Stimulated activated CD4-positive, alpha-beta T cell treated with anti-CD3 and anti-CD28 coated beads, Interleukin-2, amount 100 ng/mL, for 48 hours (primary cell): ENCODE measurements around the gene ENDOV.

Experiments used
- DNase-seq, 2 donors: peaks; one replicate each; pipeline ENCODE4 v3.0.0-alpha.2; 2020

Gene ENDOV

DNA sequence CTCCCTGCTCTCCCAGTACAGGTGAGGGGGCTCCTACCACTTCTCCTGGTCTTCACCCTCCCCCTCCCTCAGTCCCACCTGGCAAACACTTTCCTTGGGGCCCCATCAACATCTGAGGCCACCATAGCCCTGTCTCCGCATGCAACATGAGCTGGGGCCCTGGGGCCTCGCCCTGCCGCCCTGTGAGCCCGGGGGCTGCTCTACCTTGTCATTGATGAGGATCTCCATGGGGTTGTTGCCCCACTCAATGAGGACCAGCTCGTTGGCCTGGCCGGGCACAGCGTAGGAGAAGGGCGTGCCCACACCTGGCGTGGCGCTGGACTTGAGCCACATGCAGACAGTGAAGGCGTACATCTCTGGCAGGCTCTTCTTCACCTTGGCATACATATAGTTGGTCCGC is 58.0 kb downstream of the ENDOV start:
- no peak for DNase-seq

GRCh38 chr17:80473701-80474100 is 58.7 kb downstream of the ENDOV start:
- no peak for DNase-seq

DNA sequence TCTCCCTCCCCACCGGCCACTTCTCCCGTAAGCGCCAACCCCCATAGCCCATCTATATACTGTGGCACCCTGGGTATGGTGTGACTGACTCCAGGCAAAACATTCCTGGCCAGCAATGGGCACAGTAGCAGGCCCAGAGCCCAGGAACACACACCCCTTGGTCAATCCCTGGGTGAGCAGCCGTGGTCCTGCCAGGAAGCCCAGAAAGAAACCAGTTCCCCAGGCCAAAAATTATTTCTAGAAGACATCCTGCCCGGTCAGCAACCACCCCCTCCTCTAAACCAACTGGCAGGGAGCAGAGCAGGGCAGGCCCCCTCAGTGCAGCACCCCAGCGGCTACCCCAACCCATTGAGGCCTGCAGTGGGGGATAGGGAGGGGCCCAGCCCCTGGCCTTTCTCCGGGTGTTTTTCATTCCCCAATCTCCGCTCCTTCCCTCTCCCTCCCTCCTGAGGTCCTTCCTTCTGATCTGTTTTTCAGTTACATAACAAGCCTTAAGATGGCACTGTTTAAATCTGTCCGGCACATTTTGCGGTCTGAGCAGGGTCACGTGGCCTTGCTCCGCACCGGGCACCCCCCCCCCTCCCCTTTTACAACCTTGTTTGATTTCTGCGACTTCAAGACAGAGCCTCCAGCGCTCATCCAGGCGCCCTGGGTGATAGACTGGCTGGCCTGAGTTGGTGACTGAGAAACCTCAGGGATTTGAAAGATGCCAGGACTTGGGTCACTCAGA is 59.4 kb downstream of the ENDOV start:
- DNase-seq: no peak

GRCh38 chr17:80474961-80475909 is 60.3 kb downstream of the ENDOV start:
- no peak for DNase-seq

DNA sequence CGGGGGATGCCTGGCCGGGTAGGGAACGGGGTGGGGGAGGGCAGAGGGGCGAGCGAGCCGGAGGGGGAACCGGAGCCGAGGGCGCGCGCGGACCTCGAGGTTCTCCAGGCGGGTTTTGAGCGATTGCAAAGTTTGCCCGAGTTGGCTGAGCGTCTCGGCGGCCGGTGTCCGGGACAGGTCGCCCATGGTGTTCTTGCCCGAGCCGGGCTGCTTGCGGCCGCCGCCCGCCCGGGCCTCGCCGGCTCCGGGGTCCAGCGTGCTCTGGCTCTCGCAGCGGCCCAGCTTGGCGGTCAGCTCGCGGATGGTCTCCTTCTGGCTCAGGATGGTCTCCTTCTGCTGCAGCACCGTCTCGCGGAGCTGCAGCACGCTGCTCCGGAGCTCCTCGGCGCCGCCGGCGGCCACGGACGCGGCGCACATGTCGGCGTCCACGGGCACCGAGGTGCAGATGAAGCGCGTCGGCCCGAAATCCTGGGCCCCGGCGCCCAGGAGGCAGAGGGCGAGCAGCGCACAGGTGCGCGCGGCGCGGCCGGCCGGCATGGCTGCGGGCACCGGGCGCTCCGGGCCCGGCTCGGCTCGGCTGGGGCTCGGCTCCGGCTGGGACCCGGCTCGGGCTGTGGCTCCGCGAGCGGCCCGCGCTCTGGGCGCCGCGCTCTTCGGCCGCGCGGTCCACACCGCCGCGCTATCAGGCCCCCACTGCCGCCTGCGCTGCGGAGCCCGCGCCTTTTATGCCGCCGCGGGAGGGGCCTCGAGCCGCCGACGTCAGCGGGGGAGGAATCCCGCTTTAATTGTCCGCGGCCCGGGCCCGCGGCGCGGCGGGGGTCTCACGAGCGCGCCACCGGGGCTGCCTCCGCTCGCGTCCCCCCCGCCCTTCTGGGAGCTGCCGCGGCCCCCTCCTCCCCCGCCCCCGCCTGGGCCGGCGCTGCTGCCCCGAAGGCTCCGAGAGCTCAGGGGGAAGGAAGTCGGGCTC is 61.2 kb downstream of the ENDOV start, which contains the start of gene NPTX1:
Gene NPTX1 (minus strand): TSS at position 698 of the 967 bp plus-strand sequence. CDS start 161 bp downstream, at position 537.
- peak in 1 of 2 donors; percentile 18 for DNase-seq

- DNase-seq: no peak
These were observed 62.1 kb downstream of the ENDOV start for GRCh38 chr17:80476877-80477646.

GRCh38 chr17:80477647-80478478 is 62.9 kb downstream of the ENDOV start:
- DNase-seq: peak in 1 of 2 donors; percentile 39

DNA sequence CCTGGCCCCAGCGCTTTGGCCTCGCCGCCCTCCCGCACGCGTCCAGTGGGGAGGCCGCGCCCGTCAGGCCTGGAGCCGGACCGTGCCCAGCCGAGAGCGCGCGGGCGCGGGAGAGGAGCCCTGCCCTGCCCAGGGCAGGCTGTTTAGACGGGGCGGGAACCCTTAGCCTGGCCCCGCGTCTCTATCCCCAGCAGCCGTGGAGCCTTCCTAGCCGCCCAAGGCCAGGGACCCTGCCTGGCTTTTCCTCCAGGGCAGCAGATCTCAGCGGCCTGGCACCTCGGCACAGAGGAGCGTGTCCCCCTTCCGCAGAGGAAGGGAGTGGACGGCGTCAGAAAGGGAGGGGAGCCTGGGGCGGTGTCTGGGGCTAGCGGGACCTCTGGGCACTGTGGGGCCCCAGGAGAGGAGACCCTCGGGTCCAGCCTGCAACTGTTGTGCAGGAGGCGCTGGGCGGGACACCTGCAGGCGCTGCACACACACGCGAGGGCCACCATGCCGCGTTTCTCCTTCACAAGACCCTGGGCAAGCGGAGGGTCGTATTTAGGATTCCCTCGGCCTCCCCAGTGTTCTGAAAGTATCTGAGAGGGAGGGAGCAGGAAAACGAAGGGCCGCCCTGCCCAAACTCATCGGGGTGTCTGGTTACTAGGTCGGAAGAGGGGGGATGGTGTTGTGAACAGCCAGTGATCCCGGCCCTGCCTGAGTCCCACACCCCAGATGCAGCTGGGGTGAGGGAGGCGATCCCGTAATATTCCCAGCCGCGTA is 63.7 kb downstream of the ENDOV start:
- no peak for DNase-seq

GRCh38 chr17:80479246-80479566 is 64.2 kb downstream of the ENDOV start:
- DNase-seq: no peak

GRCh38 chr17:80480248-80480647 is 65.3 kb downstream of the ENDOV start:
- DNase-seq: no peak

GRCh38 chr17:80481284-80482057 is 66.5 kb downstream of the ENDOV start:
- DNase-seq: no peak

DNA sequence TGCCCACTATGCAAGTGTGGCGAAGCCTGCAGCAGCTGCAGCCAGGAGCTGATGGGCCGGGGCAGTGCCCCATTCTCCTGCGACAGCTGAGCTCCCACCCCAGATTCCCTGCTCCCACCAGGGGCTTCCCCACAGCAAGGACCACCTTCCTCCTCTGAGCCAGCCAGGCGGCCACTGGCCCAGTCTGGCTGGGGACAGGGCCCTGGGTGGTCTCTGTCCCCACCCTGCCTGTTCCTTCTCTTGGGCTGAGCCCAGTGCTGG is 67.0 kb downstream of the ENDOV start:
- no peak for DNase-seq

DNA sequence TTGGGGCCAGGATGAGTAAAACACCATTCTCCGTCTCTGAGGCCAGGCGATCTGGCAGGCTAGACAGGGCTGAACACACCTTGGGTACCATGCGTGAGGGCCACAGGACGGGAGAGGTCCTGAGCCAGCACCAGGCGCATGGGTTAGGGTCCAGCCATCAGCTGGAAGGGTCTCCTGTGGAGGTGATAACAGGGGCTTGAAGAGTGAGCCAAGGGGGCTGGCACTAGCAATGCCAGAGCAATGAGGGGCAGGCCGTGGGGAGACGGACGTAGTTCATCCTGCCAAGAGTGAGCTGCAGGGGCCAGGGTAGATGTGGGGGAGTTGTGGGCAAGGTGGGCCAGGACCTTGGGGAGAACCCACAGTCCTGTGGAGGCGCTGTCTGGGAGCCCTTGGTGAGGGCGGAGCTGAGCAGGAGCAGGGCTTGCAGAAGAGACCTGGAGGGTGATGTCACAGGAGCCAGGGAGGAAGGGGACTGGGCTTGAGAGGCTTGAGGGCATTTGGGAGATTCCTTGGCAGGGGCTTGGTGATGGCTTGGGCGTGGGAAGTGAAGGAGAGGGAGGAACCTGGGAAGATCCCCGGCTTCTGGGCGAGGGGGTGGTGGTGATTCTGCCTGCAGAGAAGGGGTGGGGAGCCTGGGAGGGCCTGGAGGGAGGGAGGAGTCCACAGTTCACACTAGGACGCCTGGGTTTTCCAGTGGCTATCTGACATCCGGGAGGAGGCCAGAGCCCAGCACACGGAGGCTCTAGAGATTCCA is 67.8 kb downstream of the ENDOV start:
- no peak for DNase-seq

DNA sequence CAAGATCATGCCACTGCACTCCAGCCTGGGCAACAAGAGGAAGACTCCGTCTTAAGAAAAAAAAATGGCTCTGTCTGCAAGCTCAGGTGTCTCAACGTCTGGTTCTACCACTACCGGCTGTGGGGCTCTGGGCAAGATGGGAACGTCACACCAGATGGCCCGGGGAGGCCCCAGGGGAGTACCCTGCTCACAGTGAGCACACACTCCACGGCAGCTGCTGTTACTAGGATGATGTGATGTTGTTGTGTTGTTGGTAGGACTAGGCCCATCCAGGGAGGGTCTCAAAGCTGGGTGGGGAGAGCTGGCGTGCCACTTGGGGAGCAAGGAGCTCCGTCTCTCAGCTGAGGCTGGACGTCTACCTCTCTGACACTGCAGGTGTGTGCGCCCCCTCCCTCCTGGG is 70.9 kb downstream of the ENDOV start:
- no peak for DNase-seq

GRCh38 chr17:80486692-80487091 is 71.7 kb downstream of the ENDOV start:
- no peak for DNase-seq

DNA sequence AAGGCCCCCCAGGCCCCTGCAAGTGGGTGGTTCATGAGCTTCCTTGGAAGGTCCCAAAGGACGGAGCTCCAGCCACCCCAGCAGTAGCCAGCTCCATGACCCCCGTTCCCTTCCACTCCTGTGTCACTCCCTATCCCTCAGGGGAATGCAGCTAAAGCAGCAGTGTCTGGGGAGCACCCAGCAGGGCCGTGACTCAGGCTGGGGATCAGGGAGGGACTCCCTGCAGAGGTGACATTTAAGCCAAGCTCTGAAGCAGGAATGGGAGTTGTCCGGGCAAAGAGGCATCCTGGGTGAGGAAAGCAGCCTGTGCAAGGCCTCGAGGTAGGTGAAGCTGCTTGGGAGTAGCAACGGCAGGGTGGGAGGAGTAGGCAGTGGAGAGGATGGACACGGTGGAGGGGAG is 72.5 kb downstream of the ENDOV start:
- no peak for DNase-seq
